Breast epithelium (tissue), 3 donors: ENCODE data around the gene PTPRN2.

Experiments
- POLR2A ChIP-seq: fragments of 450-650 bp; IDR thresholded peaks from one replicate; pipeline ENCODE4 v1.6.1; 2016; ENCODE audit warnings: antibody characterized with exemption, mild to moderate bottlenecking, moderate library complexity
- TF ChIP-seq, protein P1 (sequence below), 3 donors: fragments of 450-650 bp; IDR thresholded peaks; one replicate each; pipeline ENCODE4 v1.5.1; 2016 to 2017; ENCODE audit warnings: antibody characterized with exemption in 3 of 3, mild to moderate bottlenecking in 3 of 3, moderate library complexity in 3 of 3

DNA sequence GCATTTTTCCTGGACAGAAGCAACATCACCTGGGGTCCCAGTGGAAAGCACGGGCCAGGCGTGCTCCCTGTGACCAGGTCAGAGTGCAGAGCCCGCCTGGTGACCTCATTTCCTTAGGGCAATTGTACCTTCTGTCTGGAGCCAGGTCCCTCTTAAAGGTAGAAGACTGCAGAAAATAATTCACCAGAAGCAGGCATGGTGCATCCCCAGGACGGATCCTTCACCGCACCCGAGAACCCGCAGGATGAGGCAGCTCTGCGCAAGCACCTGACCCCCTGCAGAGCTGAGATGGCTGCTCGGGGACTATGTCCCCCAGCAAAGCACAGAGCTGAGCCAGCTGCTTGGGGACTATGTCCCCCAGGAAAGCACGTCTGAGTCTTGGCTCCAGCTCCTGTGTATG is 557.6 kb downstream of the PTPRN2 start:
- TF ChIP-seq, protein P1, sequence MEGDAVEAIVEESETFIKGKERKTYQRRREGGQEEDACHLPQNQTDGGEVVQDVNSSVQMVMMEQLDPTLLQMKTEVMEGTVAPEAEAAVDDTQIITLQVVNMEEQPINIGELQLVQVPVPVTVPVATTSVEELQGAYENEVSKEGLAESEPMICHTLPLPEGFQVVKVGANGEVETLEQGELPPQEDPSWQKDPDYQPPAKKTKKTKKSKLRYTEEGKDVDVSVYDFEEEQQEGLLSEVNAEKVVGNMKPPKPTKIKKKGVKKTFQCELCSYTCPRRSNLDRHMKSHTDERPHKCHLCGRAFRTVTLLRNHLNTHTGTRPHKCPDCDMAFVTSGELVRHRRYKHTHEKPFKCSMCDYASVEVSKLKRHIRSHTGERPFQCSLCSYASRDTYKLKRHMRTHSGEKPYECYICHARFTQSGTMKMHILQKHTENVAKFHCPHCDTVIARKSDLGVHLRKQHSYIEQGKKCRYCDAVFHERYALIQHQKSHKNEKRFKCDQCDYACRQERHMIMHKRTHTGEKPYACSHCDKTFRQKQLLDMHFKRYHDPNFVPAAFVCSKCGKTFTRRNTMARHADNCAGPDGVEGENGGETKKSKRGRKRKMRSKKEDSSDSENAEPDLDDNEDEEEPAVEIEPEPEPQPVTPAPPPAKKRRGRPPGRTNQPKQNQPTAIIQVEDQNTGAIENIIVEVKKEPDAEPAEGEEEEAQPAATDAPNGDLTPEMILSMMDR (IDR thresholded peaks at IDR 0.05) = no peak
- TF ChIP-seq POLR2A = no peak
